Stimulated activated naive CD4-positive, alpha-beta T cell (primary cell): Measurements from ENCODE around the gene MTHFSD.

Experiments
- DNase-seq, 6 experiments: peaks; one replicate each; lab custom pipeline; 2025; lab: John Stamatoyannopoulos, UW

The MTHFSD gene

GRCh38 chr16:86530251-86531190 lies 24.5 kb downstream of the MTHFSD start:
- DNase-seq = no peak

DNA sequence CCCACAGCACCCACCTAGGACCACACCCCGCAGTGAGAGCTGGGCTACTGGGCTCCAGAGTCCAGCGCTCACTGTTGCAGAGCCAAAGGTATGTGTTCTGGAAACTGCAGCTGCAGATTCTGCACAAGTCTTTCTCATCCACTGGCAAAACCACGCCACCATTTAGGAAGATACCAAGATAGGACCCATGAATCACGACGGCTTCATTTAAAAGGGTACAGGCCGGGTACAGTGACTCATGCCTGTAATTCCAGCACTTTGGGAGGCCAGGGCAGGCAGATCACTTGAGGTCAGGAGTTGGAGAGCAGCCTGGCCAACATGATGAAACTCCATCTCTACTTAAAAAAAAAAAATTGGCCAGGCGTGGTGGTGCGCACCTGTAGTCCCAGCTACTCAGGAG lies 25.9 kb downstream of the MTHFSD start:
- DNase-seq = no peak

GRCh38 chr16:86528061-86528929 lies 26.7 kb downstream of the MTHFSD start:
- no peak for DNase-seq

DNA sequence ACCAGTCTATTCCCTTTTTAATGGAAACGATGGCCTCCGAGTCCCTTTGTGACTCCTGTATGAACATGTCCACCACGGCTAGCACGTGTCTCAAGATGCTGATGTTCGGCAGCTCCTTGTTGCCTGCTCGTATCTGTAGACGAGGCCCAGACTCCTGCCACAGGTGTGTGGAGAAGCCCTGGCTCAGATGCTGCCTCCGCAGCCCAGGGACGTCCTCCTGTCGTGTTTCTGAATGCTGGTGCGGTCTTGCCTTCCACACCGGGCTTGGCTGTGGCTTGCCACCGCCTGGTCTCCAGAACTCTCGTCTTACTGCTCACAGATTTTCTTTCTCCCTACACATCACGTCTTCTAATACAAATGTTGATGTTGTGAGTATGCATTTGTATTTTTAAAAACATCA lies 27.7 kb downstream of the MTHFSD start:
- no peak for DNase-seq

DNA sequence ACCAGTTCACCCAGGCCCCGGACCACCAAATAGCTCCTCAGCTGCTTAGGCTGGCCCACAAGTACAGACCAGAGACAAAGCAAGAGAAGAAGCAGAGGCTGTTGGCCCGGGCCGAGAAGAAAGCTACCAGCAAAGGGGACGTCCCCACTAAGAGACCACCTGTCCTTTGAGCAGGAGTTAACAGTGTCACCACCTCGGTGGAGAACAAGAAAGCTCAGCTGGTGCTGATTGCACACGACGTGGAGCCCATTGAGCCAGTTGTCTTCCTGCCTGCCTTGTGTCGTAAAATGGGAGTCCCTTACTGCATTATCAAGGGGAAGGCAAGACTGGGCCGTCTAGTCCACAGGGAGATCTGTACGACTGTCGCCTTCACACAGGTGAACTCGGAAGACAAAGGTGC lies 29.3 kb downstream of the MTHFSD start:
- DNase-seq = no peak

GRCh38 chr16:86524029-86524428 lies 31.0 kb downstream of the MTHFSD start:
- no peak for DNase-seq

DNA sequence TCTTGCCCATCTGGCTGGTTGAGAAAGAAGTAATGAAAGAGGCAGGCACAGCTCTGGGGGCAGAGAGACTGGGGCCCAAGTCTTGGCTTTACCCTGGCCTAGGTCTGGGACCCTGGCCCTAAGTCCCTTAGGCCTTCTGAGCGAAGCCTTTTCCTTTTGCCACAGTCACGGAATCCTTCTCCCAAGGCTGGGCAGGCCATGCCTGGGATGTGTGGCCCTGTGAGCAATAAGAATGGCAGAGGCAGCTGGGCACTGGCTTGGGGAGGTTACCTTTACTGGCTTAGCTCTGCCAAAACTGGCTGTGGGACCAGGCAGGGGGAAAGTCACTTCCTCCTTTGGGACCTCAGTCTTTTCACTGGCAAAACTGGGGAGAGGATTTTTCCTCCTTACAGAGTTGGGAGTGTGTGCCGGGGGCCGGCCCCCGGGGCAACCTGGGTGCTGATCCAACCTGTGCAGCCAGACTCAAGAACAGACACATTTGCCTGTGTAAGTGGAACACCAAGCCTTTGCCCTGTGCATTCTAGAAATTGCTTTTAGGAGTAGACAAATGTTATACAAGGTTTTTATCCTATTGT lies 31.8 kb downstream of the MTHFSD start:
- no peak for DNase-seq

DNA sequence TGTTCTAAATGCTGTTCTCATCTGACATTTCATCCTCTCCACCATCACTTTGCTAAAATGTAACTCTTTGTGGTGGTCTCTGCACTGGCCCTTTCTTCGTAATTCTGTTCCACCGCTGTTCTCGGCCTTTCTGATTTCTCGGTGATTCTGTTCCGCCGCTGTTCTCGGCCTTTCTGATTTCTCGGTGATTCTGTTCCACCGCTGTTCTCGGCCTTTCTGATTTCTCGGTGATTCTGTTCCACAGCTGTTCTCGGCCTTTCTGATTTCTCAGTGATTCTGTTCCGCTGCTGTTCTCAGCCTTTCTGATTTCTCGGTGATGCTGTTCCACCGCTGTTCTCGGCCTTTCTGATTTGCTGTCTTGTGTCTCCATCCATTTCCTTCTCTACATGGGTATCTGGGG lies 32.4 kb downstream of the MTHFSD start:
- no peak for DNase-seq

- no peak for DNase-seq
Measured at GRCh38 chr16:86521236-86522197, 33.5 kb downstream of the MTHFSD start.

- DNase-seq = no peak
Measured at GRCh38 chr16:86520317-86521210, 34.5 kb downstream of the MTHFSD start.

DNA sequence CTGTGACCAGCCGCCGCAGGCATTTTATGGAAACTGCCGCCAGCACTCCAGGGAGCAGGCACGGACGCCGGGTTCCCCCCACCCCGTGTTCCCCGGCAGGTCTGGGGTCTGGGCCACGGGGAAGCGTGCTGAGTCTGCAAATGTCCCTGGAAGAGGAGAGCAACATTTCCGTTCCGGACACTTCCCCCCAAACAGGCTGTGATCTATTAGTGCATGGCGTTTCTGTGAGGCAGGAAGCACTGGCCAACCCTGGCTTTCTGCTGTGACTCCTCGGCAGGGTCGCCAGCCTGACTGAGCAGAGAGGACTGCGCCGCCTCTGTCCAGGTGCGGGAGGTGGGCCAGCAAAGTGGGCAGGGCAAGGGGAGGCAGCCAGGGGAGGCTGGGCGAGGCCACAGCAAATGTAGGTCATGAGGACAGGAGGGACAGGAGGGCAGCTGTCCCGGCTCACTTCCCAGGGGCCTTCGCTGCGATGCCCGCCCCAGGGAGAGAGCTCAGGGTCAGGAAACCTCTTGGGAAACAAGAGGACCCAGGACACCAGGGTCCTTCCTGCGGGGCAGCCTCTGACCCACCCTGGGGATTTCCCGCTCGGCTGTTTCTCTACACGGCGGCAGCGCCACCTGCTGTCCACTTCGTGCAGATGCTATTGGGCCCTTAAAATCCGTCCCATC lies 35.3 kb downstream of the MTHFSD start:
- peak in 5 of 6 experiments; percentile 11 to 45 (median 25) for DNase-seq

- no peak for DNase-seq
Measured at GRCh38 chr16:86519007-86519648, 35.9 kb downstream of the MTHFSD start.

GRCh38 chr16:86517652-86518258 lies 37.3 kb downstream of the MTHFSD start:
- no peak for DNase-seq

- DNase-seq = no peak
Measured at GRCh38 chr16:86517033-86517432, 38.0 kb downstream of the MTHFSD start.

- no peak for DNase-seq
Measured at GRCh38 chr16:86516623-86517003, 38.4 kb downstream of the MTHFSD start.

DNA sequence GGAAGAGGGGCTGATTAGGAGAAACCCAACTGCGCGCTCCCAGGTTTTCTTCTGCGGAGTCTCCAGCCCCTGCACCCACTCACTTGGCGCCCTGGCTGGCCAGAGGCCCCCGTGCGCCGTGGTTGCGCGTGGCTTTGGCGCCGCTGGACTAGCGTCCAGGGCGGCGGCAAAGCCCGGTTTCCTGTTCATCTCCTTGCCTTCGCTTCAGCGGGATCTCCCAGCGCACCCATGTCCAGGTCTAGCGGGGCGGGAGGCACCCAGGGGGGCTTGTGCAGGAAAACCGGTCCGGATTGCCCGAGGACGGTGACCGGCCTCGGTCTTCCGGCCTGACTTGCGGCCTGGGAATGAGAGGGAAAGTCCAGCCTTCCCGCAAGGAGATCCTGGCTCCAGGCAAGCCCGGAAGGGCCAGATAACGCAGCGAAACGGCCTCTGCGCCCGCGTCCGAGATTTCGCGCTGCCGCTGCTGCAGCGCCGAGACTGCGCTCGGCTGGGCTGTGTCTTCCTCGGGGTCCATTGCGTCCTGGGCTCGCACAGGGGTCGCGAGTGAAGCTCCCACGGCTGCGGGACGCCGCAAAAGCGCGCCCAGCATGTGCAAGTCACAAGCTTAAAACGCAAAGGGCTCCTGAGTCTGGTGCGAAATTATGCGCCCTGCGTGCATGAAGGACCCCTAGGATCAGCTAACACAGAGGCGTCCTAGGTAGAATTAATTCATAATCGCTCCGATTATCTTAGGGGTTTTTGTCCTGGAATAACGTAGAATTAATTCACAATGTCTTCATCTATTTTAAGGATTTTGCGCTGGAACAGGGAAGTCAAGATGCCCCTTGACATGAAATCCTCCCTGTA lies 39.0 kb downstream of the MTHFSD start:
- DNase-seq = no peak

- no peak for DNase-seq
Measured at GRCh38 chr16:86515413-86515776, 39.6 kb downstream of the MTHFSD start.
